A549 treated with CpdA at 1 μM for 4 hours (cell line): ENCODE measurements around the gene RMRP. TPM values are rescaled to one million over a fixed set of nuclear protein-coding genes. Genes with fewer than 3 reads are reported as not detected.

Experiments used
- total RNA-seq: library from RNA; stranded (reverse); fragments of 200-300 nt; extraction: Qiagen RNA extraction; gene quantifications from 5 replicates; pipeline ENCODE4 v1.2.3, GENCODE V29; 2022; ENCODE audit warnings: low read depth

RMRP gene
- total RNA-seq, result 3.1 to 22.0 TPM (median 11.8 TPM) in 4 of 5 replicates, not detected in the other

DNA sequence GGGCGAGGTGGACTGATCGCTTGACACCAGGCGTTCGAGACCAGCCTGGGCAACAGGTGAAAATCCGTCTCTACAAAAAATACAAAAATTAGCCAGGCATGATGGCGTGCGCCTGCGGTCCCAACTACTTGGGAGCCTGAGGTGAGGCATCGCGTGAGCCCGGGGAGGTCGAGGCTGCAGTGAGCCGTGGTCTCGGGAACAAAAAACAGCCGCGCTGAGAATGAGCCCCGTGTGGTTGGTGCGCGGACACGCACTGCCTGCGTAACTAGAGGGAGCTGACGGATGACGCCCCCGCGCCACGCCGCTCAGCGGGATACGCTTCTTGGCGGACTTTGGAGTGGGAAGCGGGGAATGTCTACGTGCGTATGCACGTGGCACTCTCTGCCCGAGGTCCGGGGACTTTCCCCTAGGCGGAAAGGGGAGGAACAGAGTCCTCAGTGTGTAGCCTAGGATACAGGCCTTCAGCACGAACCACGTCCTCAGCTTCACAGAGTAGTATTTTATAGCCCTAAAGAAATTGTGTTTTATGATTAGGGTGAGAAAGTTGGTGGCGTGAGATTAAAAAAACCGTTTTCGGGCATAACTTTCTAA is at the start of gene RMRP:
RMRP (minus strand) TSS at position 474 of the 591 bp plus-strand sequence.

DNA sequence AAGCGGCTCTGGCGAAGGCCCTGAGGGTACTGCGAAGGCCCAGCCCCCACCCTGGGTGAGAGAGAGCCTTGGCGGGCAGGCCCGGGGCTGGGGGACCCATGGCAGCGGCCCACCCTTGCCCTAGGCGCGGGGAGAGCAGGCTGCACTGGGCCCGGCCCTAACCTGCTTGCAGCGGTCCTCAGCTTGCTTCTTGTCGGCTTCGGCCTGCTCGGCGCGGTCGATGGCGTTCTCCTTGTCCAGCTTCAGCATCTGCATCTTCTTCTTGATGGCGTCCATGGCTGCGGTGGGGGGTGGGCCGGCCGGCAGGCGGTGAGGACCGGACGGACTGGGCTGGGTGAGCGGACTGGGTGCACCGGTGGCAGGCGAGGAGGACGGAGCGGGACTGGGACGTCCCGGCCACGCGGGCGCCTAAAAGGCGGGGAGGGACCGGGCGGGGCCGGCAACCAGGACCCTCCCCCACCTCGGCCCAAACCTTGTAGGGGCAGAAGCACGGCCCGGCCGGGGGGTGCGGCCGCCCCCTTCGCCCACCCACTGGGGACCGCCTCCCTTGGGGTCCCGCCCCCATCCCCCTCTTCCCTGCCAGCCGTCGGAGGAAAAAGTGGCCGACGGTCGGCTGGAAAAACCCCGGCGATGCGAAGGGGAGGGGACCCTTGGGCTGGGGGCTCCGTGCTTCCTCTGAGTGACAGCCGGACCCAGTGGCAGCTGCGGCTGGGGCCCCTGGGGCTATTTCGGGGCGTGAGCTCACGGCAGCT is 31.9 kb upstream of the RMRP start, which contains the start of gene TPM2:
TPM2 (minus strand) TSS at position 384 of the 752 bp plus-strand sequence; CDS start at position 276, 108 bp downstream.

DNA sequence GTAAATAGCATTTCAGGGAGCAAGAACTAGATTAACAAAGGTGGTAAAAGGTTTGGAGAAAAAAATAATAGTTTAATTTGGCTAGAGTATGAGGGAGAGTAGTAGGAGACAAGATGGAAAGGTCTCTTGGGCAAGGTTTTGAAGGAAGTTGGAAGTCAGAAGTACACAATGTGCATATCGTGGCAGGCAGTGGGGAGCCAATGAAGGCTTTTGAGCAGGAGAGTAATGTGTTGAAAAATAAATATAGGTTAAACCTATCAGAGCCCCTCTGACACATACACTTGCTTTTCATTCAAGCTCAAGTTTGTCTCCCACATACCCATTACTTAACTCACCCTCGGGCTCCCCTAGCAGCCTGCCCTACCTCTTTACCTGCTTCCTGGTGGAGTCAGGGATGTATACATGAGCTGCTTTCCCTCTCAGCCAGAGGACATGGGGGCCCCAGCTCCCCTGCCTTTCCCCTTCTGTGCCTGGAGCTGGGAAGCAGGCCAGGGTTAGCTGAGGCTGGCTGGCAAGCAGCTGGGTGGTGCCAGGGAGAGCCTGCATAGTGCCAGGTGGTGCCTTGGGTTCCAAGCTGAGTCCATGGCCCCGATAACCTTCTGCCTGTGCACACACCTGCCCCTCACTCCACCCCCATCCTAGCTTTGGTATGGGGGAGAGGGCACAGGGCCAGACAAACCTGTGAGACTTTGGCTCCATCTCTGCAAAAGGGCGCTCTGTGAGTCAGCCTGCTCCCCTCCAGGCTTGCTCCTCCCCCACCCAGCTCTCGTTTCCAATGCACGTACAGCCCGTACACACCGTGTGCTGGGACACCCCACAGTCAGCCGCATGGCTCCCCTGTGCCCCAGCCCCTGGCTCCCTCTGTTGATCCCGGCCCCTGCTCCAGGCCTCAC is 15.6 kb upstream of the RMRP start, which contains the start of gene CA9:
CA9 (plus strand) TSS at position 797 of the 893 bp plus-strand sequence; CDS start at position 829, 32 bp downstream.

DNA sequence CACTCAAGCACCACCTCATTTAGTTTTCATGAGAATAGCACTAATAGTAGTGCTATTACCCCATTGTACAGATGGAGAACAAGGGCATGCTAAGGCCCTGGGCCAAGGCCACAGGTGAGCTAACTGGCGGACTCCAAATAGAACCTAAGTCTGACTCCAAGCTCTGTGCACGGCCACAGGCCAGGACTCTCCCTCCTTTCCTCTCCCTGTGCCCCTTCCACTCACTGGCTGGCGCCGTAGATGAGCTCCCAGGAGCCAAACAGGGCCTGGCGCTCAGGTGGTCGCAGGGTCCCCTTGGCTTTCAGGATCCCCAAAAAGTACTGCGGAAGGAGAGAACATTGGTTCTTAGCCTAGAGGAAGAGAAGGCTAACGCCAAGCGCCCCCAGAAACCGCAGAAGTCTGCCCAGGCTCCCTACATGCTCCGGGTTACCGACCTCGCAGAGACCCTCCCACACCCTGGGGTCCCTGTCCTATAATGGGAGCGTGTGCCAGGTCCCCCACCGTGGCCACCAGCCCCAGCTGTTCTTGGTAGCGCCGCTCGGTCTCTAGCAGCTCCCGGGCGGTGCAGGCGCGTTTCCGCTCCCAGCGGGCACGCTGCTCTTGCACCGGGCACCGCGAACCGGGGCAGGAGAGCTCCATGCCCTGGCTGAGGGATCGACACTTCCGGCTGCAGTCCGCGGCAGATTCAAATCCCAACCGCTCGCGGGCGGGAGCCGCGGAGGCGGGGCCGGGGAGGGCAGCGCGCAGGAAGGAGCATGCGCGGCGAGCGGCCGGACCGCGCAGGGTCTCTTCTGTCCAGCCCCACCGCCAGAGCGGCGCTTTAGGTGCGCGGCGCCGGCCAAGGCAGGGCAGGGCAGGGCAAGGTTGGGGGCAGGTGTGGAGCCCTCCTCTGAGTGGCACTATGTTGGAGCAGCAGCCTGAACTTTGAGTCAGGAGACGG is 7.0 kb upstream of the RMRP start, which contains the start of gene ARHGEF39:
ARHGEF39 (minus strand) TSS at position 665 of the 940 bp plus-strand sequence; CDS start at position 639, 26 bp downstream.

DNA sequence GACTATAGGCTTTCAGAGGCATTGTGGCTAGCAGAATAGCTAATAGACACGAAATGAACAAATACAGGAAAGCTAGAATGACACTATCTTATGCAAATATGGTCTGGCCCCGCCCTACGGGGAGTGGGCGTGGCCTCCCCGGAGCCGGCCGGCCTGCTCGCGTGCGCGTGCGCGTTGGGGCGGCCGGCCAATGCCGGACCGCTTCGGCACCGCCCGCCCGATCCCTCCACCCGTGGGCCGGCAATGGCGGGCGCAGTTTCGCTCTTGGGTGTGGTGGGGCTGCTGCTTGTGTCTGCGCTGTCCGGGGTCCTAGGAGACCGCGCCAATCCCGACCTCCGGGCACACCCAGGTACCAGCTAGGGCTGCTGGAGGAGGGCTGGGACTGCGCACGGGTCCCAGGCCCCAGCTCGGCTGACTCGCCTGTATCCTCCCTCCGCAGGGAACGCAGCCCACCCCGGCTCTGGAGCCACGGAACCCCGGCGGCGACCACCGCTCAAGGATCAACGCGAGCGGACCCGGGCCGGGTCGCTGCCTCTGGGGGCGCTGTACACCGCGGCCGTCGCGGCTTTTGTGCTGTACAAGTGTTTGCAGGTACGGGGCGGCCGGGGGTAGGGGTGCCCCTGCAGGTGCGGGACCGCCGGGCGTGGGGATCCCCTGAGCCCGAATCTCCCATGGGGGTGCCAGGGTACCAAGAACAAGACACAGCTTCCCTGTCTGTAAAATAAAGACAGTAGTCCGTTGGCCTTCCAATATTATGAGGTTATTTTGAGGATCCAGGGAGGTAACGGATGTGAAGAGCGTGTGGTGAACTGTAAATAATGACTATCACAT is 533 bp upstream of the RMRP start, which contains the start of gene CCDC107:
CCDC107 (plus strand) TSS at position 156 of the 831 bp plus-strand sequence; CDS start at position 244, 88 bp downstream.

DNA sequence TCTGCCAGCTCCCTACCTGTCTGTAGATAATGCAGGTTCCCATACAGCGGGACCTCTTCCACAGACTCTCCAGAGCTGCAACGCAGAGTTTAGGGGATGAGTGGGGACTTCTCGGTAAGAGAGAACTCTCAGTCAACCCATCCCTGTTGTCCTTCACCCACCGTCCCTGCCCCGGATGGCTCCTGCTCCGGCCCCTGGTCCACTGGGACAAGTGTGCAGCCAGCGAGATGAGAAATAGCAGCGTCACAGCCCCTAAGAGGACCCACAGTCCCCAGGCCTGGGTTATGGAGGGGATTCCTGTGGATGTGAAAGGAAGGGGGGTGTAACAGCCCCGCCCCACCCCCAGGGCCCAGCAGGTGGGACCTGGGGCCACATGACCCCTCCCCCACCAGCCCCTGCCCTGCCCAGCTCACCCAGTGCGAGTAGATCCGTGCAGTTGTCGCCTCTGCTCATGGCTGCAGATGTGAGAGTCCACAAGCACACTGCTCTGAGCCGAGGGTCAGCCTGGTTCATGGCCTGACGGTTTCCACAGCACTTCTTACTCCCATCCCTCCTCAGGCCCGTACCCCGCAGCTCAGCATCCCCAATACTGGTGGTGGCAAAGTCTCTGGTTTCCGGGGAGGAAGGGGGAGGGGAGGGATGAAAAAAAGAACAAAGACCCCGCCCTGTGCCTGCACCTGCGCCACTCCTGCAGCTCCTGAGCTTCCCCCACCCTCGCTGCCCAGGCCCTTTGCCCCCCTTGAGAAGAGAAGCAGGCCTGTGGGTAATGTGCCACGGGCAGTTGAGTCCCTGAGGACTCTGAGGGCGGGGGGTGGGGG is 7.3 kb downstream of the RMRP start, which contains the start of gene SIT1:
SIT1 (minus strand) TSS at position 591 of the 818 bp plus-strand sequence; CDS start at position 513, 78 bp downstream.

DNA sequence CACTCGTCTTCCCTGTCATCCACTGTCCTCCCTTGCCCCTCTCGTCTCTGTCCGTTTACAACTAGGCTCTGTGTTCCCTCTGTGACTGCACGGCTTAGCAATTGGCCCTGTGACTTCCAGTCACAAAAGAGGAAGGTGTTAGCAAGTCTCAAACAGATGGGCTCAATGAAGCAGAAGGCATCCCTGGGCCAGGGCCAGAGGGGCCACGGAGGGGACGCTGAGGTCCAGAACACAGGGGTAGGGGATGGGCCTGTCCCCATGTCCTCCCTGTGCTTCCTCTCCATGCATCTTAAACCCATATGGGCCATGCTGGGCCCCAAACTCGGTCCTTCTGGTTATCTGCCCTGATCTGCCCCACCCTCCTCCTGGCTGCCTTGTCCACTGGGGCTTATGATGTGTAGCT is 39.5 kb downstream of the RMRP start, which contains the start of gene CD72:
CD72 (minus strand) TSS at position 89 of the 403 bp plus-strand sequence. CDS start 110 bp downstream, outside the sequence.

Other genes starting within 250 kb of the RMRP start
- gene RUSC2, start 167.9 kb downstream of the RMRP start, total RNA-seq, result 19.9 to 25.4 TPM (median 22.4 TPM) in 5 replicates
- 20.0 to 25.9 TPM (median 24.6 TPM) in 5 replicates for gene TESK1, start 52.8 kb downstream of the RMRP start, total RNA-seq
- gene CD72, start 39.6 kb downstream of the RMRP start, total RNA-seq, result 0.08 to 0.35 TPM (median 0.13 TPM) in 3 of 5 replicates, not detected in the others
- gene SIT1, start 7.1 kb downstream of the RMRP start, total RNA-seq, result not detected in 5 replicates
- 20.4 to 24.8 TPM (median 24.4 TPM) in 5 replicates for gene CCDC107, start 273 bp upstream of the RMRP start, total RNA-seq
- gene ARHGEF39, start 7.2 kb upstream of the RMRP start, total RNA-seq, result 12.3 to 19.6 TPM (median 18.5 TPM) in 5 replicates
- gene CA9, start 15.9 kb upstream of the RMRP start, total RNA-seq, result 3.0 to 9.1 TPM (median 5.3 TPM) in 5 replicates
- gene TPM2, start 31.9 kb upstream of the RMRP start, total RNA-seq, result 578 to 668 TPM (median 633 TPM) in 5 replicates
- 114 to 130 TPM (median 122 TPM) in 5 replicates for gene TLN1, start 74.2 kb upstream of the RMRP start, total RNA-seq
- 58.5 to 66.0 TPM (median 58.9 TPM) in 5 replicates for gene CREB3, start 74.6 kb upstream of the RMRP start, total RNA-seq
- 31.7 to 33.3 TPM (median 32.8 TPM) in 5 replicates for gene GBA2, start 91.2 kb upstream of the RMRP start, total RNA-seq
- gene RGP1, start 91.3 kb upstream of the RMRP start, total RNA-seq, result 13.0 to 17.0 TPM (median 16.0 TPM) in 5 replicates
- gene MSMP, start 96.3 kb upstream of the RMRP start, total RNA-seq, result 0.25 to 0.63 TPM in 2 of 5 replicates, not detected in the others
- gene NPR2, start 133.6 kb upstream of the RMRP start, total RNA-seq, result 3.5 to 6.7 TPM (median 6.4 TPM) in 5 replicates
- 0.22 to 0.53 TPM (median 0.27 TPM) in 5 replicates for gene SPAG8, start 154.2 kb upstream of the RMRP start, total RNA-seq
- gene HINT2, start 157.0 kb upstream of the RMRP start, total RNA-seq, result 60.1 to 101 TPM (median 97.5 TPM) in 5 replicates
- not detected in 5 replicates for gene FAM221B, start 170.7 kb upstream of the RMRP start, total RNA-seq
- 2.4 to 3.3 TPM (median 2.8 TPM) in 5 replicates for gene TMEM8B, start 171.2 kb upstream of the RMRP start, total RNA-seq
- not detected in 5 replicates for gene OR13J1, start 212.4 kb upstream of the RMRP start, total RNA-seq
- 0.11 to 0.14 TPM in 2 of 5 replicates, not detected in the others for gene HRCT1, start 248.2 kb upstream of the RMRP start, total RNA-seq